Esophagus (tissue), 2 donors: ENCODE results near the gene RETREG3. TPM values are rescaled to one million over a fixed set of nuclear protein-coding genes. Genes with fewer than 3 reads are reported as not detected.
A peak's percentile ranks its signal among the peaks of the same experiment; 100 is the strongest.
"Not testable (repeated sequence)": the region's sequence is repeated elsewhere in the genome, so short reads cannot be mapped to it uniquely, and the experiment has no call there.

ENCODE experiments used
- H3K27ac ChIP-seq, 2 donors: one replicate each; pipeline ENCODE4 v1.5.1; 2013; ENCODE audit warnings: low read depth in 2 of 2, mild to moderate bottlenecking in 2 of 2, inconsistent platforms in 1 of 2, low read length in 1 of 2, moderate library complexity in 1 of 2
- H3K27me3 ChIP-seq, 2 donors: one replicate each; pipeline ENCODE4 v1.6.1; 2013; ENCODE audit warnings: low read length in 2 of 2, control low read depth in 1 of 2, mild to moderate bottlenecking in 1 of 2; ENCODE audit not compliant: insufficient read depth in 2 of 2, control insufficient read depth in 1 of 2
- H3K36me3 ChIP-seq, 2 donors: one replicate each; pipeline ENCODE4 v1.6.1; 2013; ENCODE audit warnings: low read length in 1 of 2; ENCODE audit not compliant: control insufficient read depth in 2 of 2, insufficient read depth in 2 of 2
- H3K4me1 ChIP-seq, 2 donors: one replicate each; pipeline ENCODE4 v1.6.1; 2013; ENCODE audit warnings: low read length in 1 of 2; ENCODE audit not compliant: control insufficient read depth in 2 of 2, insufficient read depth in 2 of 2
- H3K4me3 ChIP-seq, 2 donors: one replicate each; pipeline ENCODE4 v1.5.1; 2013; ENCODE audit warnings: low read length in 2 of 2, mild to moderate bottlenecking in 2 of 2, low read depth in 1 of 2, moderate library complexity in 1 of 2
- H3K9me3 ChIP-seq, 2 donors: one replicate each; pipeline ENCODE4 v1.6.1; 2013; ENCODE audit warnings: mild to moderate bottlenecking in 2 of 2, low read depth in 1 of 2, low read length in 1 of 2, moderate library complexity in 1 of 2; ENCODE audit not compliant: control insufficient read depth in 2 of 2, insufficient read depth in 1 of 2
- WGBS, 2 donors: extraction: QIAGEN DNeasy Blood & Tissue Kit; methylation state at CpG; one replicate each; pipeline ENCODE4 v1.1.7; 2013; 5-methylcytosine and 5-hydroxymethylcytosine counted together
- polyA plus RNA-seq, 2 donors: library from polyadenylated mRNA; stranded (reverse); fragments of 200-250 nt; gene quantifications; one replicate each; pipeline ENCODE4 v1.2.3, GENCODE V29; 2013
- donor health status: healthy with polysubstance abuse.
- donor health status: Bipolar disorder and iron deficiency.

RETREG3 gene
- polyA plus RNA-seq, 2 donors: 15.3 to 28.5 TPM

GRCh38 chr17:42639525-42640113 is 30.4 kb upstream of the RETREG3 start:
- 76 to 81% methylated on average over 6 of the region's 7 CpGs for WGBS, 2 donors
- Histone ChIP-seq H3K36me3 (no peaks in the 10 kb centered on the region), H3K4me1 (no peaks in the 10 kb centered on the region), H3K9me3 (no peaks in the 10 kb centered on the region), H3K27me3 (no peaks in the 10 kb centered on the region), H3K27ac (no peak overlapping the region), H3K4me3 (no peak overlapping the region)

GRCh38 chr17:42632949-42633444 is 23.8 kb upstream of the RETREG3 start:
- no peaks in the 10 kb centered on the region for H3K36me3 ChIP-seq
- 43 to 59% methylated on average over 9 of the region's 9 CpGs for WGBS, 2 donors
- peak overlapping the region; percentile 85 to 86 for H3K27ac ChIP-seq
- H3K9me3 ChIP-seq: no peaks in the 10 kb centered on the region
- H3K4me1 ChIP-seq: no peaks in the 10 kb centered on the region
- no peaks in the 10 kb centered on the region for H3K27me3 ChIP-seq
- H3K4me3 ChIP-seq: no peak overlapping the region

GRCh38 chr17:42629411-42630009 is 20.3 kb upstream of the RETREG3 start:
- no peaks in the 10 kb centered on the region for H3K27me3 ChIP-seq
- H3K4me1 ChIP-seq: no peaks in the 10 kb centered on the region
- no peaks in the 10 kb centered on the region for H3K9me3 ChIP-seq
- no peak overlapping the region for H3K27ac ChIP-seq
- H3K36me3 ChIP-seq: no peaks in the 10 kb centered on the region
- WGBS, 2 donors: 58 to 67% methylated on average over 3 of the region's 3 CpGs
- no peak overlapping the region for H3K4me3 ChIP-seq

- H3K4me1 ChIP-seq, H3K27ac ChIP-seq, H3K27me3 ChIP-seq, H3K9me3 ChIP-seq, H3K36me3 ChIP-seq, H3K4me3 ChIP-seq: not testable (repeated sequence)
- whole genome bisulfite sequencing, 2 donors: 93 to 94% methylated on average over 6 of the region's 6 CpGs
Observed at GRCh38 chr17:42627032-42627764, 18.0 kb upstream of the RETREG3 start.

- WGBS, 2 donors: 62 to 68% methylated on average over 7 of the region's 7 CpGs
- Histone ChIP-seq H3K27me3 (no peaks in the 10 kb centered on the region), H3K4me3 (no peak overlapping the region), H3K27ac (peak overlapping the region; percentile 79 to 85), H3K36me3 (no peaks in the 10 kb centered on the region), H3K4me1 (no peaks in the 10 kb centered on the region), H3K9me3 (no peaks in the 10 kb centered on the region)
Observed at GRCh38 chr17:42623732-42624596, 14.8 kb upstream of the RETREG3 start.

- Histone ChIP-seq H3K27me3 (no peaks in the 10 kb centered on the region), H3K4me1 (no peaks in the 10 kb centered on the region), H3K27ac (no peak overlapping the region), H3K36me3 (no peaks in the 10 kb centered on the region), H3K4me3 (no peak overlapping the region), H3K9me3 (no peaks in the 10 kb centered on the region)
- 90 to 91% methylated on average over 2 of the region's 2 CpGs for WGBS, 2 donors
Observed at GRCh38 chr17:42623271-42623670, 14.1 kb upstream of the RETREG3 start.

- H3K27me3 ChIP-seq, H3K4me1 ChIP-seq, H3K36me3 ChIP-seq, H3K27ac ChIP-seq, H3K9me3 ChIP-seq, H3K4me3 ChIP-seq: not testable (repeated sequence)
- 88 to 93% methylated on average over 3 of the region's 3 CpGs for WGBS, 2 donors
Observed at GRCh38 chr17:42621987-42622386, 12.8 kb upstream of the RETREG3 start.

- H3K4me3 ChIP-seq: no peak overlapping the region
- H3K27me3 ChIP-seq: no peaks in the 10 kb centered on the region
- H3K36me3 ChIP-seq: peaks cover 16% of the 10 kb centered on the region in 2 donors
- peak overlapping the region in 1 of 2 donors; percentile 78 for H3K27ac ChIP-seq
- 42 to 47% methylated on average over 9 of the region's 9 CpGs for WGBS, 2 donors
- H3K9me3 ChIP-seq: no peaks in the 10 kb centered on the region
- no peaks in the 10 kb centered on the region for H3K4me1 ChIP-seq
Observed at GRCh38 chr17:42618442-42619150, 9.4 kb upstream of the RETREG3 start.

GRCh38 chr17:42617956-42618431 is 8.8 kb upstream of the RETREG3 start:
- Histone ChIP-seq H3K36me3 (peaks cover 19 to 21% of the 10 kb centered on the region in 2 donors), H3K27ac (peak overlapping the region in 1 of 2 donors; percentile 78), H3K27me3 (no peaks in the 10 kb centered on the region), H3K9me3 (no peaks in the 10 kb centered on the region), H3K4me3 (no peak overlapping the region), H3K4me1 (no peaks in the 10 kb centered on the region)
- WGBS, 2 donors: 36 to 40% methylated on average over 4 of the region's 4 CpGs
